ENCODE results near the gene WDR19.

WDR19 gene

GRCh38 chr4:39303871-39304270 lies 121.5 kb downstream of the WDR19 start:
- no peak for DNase-seq (ENCODE audit: low read depth in 2 of 2)

GRCh38 chr4:39304651-39305050 lies 122.3 kb downstream of the WDR19 start:
- DNase-seq (ENCODE audit: low read depth in 2 of 2): no peak

DNA sequence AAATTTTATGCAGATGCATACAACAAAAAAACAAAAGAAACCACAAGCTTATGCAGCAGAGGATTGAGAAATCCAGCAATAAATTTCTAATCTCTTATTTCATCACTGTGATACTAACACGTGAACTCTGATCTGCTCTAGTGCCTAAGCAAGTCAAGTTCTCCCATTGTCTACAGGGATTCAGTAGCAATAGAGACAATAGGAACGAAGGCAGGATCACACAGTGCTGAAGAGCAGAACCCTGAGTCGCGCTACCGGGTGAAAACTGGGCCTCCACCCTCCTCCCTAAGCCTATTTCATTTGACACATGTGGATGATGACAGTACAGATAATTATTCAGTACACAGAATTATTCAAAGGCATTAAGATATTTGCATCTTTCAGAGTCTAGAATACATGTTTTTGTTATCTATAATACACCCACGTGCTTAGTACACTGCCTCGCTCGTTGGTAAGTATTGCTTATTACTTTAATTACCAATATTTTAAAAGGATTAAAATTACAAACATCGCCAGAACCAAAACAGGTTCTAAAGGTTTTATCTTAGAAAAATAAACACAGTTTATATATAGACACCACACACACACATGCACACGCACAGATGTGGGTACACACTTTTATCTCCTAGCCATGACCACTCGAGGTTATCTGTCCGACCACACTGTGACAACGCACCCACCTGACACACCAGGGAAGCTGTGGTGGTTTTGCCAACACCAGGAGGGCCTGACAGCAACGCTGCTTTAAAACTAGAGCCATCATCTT lies 123.8 kb downstream of the WDR19 start:
- DNase-seq (ENCODE audit: low read depth in 2 of 2): no peak

GRCh38 chr4:39308611-39309010 lies 126.3 kb downstream of the WDR19 start:
- DNase-seq (ENCODE audit: low read depth in 2 of 2): no peak

GRCh38 chr4:39312816-39313215 lies 130.5 kb downstream of the WDR19 start:
- DNase-seq (ENCODE audit: low read depth in 2 of 2): no peak

- DNase-seq (ENCODE audit: low read depth in 2 of 2): no peak
Observed at GRCh38 chr4:39319676-39320075, 137.3 kb downstream of the WDR19 start.

- DNase-seq (ENCODE audit: low read depth in 2 of 2): no peak
Observed at GRCh38 chr4:39320381-39321115, 138.2 kb downstream of the WDR19 start.

DNA sequence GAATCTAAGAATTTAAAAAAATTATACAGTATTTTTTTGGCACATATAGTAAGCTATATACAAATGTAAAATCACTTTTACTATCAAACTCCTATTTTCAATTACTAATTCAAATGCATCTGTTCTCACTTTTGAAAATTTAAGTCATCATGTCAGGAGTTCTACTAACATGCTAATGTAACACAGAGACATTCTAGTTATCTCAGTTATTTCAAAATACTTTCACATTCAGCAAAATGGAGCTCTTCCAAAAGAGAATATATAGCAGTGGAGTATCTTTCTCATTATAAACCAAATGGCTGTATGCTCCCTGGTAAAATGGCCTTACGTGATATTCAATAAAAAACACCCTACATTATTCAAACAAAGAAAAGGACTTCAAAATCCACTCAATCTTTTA lies 141.5 kb downstream of the WDR19 start:
- DNase-seq (ENCODE audit: low read depth in 2 of 2): no peak

DNA sequence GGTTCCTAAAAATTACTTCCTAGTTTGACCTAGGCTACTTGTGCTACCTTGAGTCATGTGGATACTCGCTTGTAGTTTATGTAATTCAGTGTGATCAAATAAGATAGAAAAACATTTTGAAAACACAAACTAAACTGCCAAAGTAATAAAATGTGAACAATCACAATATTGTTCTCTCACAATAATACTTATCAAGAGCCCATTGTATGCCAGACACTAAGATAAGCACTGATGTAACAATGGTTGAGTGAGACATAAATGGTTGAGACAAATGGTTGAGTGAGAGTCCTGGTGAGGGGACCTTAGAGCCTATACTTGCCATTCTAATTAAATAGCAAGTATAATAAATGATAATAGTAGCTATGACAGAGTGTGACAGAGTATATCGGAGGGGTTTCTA lies 142.1 kb downstream of the WDR19 start:
- DNase-seq (ENCODE audit: low read depth in 2 of 2): no peak

DNA sequence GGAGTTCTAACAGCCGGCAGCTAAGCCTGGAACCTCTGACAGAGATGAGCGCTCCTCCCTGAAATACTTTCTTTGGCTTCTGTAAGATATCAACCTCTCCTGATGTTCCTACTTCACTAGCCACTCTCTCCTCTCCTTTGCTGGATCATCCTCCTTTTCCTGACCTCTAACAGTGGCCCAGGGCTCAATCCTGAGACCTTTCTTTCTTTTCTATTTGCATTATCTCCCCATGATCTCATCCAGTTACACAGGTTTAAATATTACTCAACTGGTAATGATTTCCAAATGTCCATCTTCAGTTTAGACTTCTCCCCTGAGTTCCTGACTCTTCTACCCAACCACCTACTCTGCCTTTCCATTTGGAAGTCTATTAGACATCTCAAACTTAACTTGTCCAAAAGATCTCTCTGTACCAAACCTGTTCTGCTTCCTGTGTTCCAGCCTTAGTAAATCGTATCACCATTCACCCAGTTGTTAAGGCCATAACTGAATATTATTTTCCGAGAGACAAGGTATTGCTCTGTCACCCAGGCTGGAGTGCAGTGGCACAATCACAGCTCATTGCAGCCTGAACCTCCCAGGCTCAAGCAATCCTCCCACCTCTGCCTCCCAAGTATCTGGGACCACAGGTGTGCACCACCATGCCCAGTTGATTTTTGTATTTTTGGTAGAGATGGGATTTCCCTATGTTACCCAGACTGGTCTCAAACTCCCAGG lies 142.7 kb downstream of the WDR19 start:
- DNase-seq (ENCODE audit: low read depth in 2 of 2): no peak

- DNase-seq (ENCODE audit: low read depth in 2 of 2): no peak
Observed at GRCh38 chr4:39326468-39326977, 144.2 kb downstream of the WDR19 start.

GRCh38 chr4:39330353-39330752 lies 148.0 kb downstream of the WDR19 start:
- DNase-seq (ENCODE audit: low read depth in 2 of 2): no peak

DNA sequence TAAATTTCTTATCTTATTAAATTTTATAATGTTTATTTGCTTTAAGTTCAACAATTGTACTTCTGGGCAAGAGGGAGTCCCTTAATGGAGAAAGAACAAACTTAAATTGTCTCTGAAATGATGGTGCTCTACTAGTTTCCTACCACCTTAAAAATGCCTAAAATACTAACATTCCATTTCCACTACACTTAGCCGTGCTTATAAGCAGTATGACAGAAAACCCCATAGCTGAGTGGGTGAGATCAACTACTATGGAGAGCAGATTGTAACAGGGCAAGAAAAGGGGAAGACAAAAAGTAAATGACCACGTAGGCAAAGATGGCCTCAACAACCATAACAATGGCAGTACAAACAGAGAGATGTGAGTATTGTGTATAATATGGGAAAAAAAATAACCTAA lies 148.9 kb downstream of the WDR19 start:
- DNase-seq (ENCODE audit: low read depth in 2 of 2): no peak
